ENCODE measurements around the gene LARGE1. TPM values are rescaled to one million over a fixed set of nuclear protein-coding genes. Genes with fewer than 3 reads are reported as not detected.

The LARGE1 gene
- total and polyA plus RNA-seq, 2 of the 8 experiments (the other 6 are each of a cell fraction or from before 2014, with no cell fraction given), result 43.7 to 83.0 TPM

DNA sequence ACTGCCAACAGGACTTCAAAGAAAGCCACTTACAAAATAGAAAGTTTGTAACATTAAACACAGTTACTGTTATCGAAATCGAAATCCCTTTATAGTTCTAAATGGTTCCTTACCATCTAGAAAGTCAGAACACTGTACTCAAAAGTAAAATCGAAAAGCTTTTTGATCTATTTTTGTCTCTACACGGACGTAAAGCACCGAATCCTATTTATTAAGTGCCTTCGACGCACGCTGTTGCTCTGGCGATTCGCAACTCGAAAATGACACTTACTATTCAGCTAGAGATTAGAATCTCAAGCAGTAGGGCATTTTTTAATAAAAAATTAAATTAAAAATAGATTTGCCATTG, 78.3 kb downstream of the LARGE1 start:
- CTCF ChIA-PET (ENCODE audit: partially characterized antibody), result interaction anchor here (1.0 kb wide), 1 partner anchor 9 kb away, joined by 3 read pairs; no protein-coding TSS in a partner anchor
- POLR2A ChIA-PET (ENCODE audit: partially characterized antibody), result interaction anchor here (0.8 to 1.1 kb wide), 2 partner anchors 17 to 39 kb away, joined by 3 to 4 read pairs; no protein-coding TSS in a partner anchor
- no peak overlapping the region for H2AK5ac ChIP-seq (ENCODE audit: low read depth, low read length)

More for the DNA sequence above, 78.3 kb downstream of the LARGE1 start:
- H3K79me2 ChIP-seq (ENCODE audit: control insufficient read depth in 1 of 2, insufficient read depth in 2 of 2, low read length in 2 of 2), result peaks cover 15 to 90% of the 10 kb centered on the region in 2 experiments; a peak in 3 of 4 replicates
- peaks cover 14% of the 10 kb centered on the region for H3K79me1 ChIP-seq (ENCODE audit: low read depth, low read length)
- H3K23me2 ChIP-seq (ENCODE audit: low read depth, low read length), result no peaks in the 10 kb centered on the region
- no peak for DNase-seq (ENCODE audit: low read depth in 1 of 2, low spot score in 2 of 2)
- H3K27me3 ChIP-seq (replicated peaks in 1 of 4; ENCODE audit: control insufficient read depth in 3 of 4, extremely low read depth in 1 of 4, insufficient read depth in 3 of 4, low read length in 3 of 4), result no peaks in the 10 kb centered on the region
- no peak overlapping the region for H3K4me3 ChIP-seq (ENCODE audit: extremely low read depth in 1 of 4, insufficient read depth in 2 of 4, low read depth in 3 of 4, low read length in 4 of 4)
- no peak overlapping the region for H3K9ac ChIP-seq (replicated peaks in 1 of 4; ENCODE audit: extremely low read depth in 1 of 4, low read depth in 3 of 4, low read length in 3 of 4)
- no peak overlapping the region for H2BK12ac ChIP-seq (ENCODE audit: low read depth, low read length)
- H4K8ac ChIP-seq (ENCODE audit: extremely low read depth, insufficient read depth, low read length), result no peak overlapping the region
- no peak overlapping the region for H3K14ac ChIP-seq (ENCODE audit: insufficient read length)
- no peak overlapping the region for H3K4me2 ChIP-seq (ENCODE audit: insufficient read depth in 1 of 2, low read depth in 2 of 2, low read length in 2 of 2)
- no peak for FAIRE-seq
- H2BK5ac ChIP-seq (ENCODE audit: low read depth, low read length), result no peak overlapping the region
- H3K27ac ChIP-seq (ENCODE audit: low read depth, low read length), result no peak overlapping the region
- no peak overlapping the region for H3K23ac ChIP-seq (ENCODE audit: insufficient read length)
- H2AFZ ChIP-seq (ENCODE audit: low read length), result no peak overlapping the region
- TF ChIP-seq SAP30 (IDR thresholded peaks at IDR 0.05; ENCODE audit: insufficient read depth, insufficient replicate concordance, low read length) (no peak), RBBP5 (IDR thresholded peaks at IDR 0.05; ENCODE audit: borderline replicate concordance, low read depth, low read length) (no peak)
- TF ChIP-seq, protein P1, sequence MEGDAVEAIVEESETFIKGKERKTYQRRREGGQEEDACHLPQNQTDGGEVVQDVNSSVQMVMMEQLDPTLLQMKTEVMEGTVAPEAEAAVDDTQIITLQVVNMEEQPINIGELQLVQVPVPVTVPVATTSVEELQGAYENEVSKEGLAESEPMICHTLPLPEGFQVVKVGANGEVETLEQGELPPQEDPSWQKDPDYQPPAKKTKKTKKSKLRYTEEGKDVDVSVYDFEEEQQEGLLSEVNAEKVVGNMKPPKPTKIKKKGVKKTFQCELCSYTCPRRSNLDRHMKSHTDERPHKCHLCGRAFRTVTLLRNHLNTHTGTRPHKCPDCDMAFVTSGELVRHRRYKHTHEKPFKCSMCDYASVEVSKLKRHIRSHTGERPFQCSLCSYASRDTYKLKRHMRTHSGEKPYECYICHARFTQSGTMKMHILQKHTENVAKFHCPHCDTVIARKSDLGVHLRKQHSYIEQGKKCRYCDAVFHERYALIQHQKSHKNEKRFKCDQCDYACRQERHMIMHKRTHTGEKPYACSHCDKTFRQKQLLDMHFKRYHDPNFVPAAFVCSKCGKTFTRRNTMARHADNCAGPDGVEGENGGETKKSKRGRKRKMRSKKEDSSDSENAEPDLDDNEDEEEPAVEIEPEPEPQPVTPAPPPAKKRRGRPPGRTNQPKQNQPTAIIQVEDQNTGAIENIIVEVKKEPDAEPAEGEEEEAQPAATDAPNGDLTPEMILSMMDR (IDR thresholded peaks at IDR 0.05; ENCODE audit: control extremely low read depth in 1 of 3, insufficient read depth in 1 of 3, low read depth in 1 of 3, low read length in 3 of 3), result no peak
- H3K4ac ChIP-seq (replicated peaks; ENCODE audit: insufficient read length, low read depth, low read length), result no peak overlapping the region
- H3K9me3 ChIP-seq (ENCODE audit: insufficient read depth in 2 of 2, low read depth in 1 of 2, low read length in 1 of 2), result no peaks in the 10 kb centered on the region
- no peaks in the 10 kb centered on the region for H3K36me3 ChIP-seq (ENCODE audit: control insufficient read depth in 2 of 4, insufficient read depth in 4 of 4, low read length in 3 of 4)
- no peak overlapping the region for H4K5ac ChIP-seq (ENCODE audit: insufficient read length, low read depth, low read length)
- no peak overlapping the region for H3K18ac ChIP-seq (ENCODE audit: extremely low read depth, low read length)
- H3K56ac ChIP-seq (replicated peaks; ENCODE audit: insufficient read length, low read depth, low read length), result no peak overlapping the region
- H4K91ac ChIP-seq (replicated peaks; ENCODE audit: insufficient read length, low read length), result no peak overlapping the region
- peaks cover 0 to 5% of the 10 kb centered on the region in 2 experiments for H4K20me1 ChIP-seq (replicated peaks in 1 of 2; ENCODE audit: control insufficient read depth in 1 of 2, insufficient read depth in 2 of 2, low read length in 2 of 2)
- H2BK20ac ChIP-seq (ENCODE audit: low read length), result no peak overlapping the region
- peaks cover 7 to 28% (median 19%) of the 10 kb centered on the region in 4 experiments; a peak in 6 of 7 replicates for H3K4me1 ChIP-seq (replicated peaks in 1 of 4; ENCODE audit: control insufficient read depth in 3 of 4, insufficient read depth in 4 of 4, low read length in 3 of 4)
- 94% methylated on average over 12 of the region's 12 CpGs; no CpG with 5 or more reads in 1 of the 2 experiments for WGBS, 2 experiments (ENCODE audit: extremely low coverage in 1 of 2, insufficient coverage in 1 of 2, insufficient read length in 1 of 2, insufficient replicate concordance in 2 of 2, low coverage in 1 of 2, low lambda C conversion rate in 2 of 2, missing lambda C conversion rate in 1 of 2)
- no peak overlapping the region for H2BK15ac ChIP-seq (ENCODE audit: low read length)
- no peak overlapping the region for H2BK120ac ChIP-seq (replicated peaks; ENCODE audit: low read depth, low read length)
